ENCODE results near the gene SPATA31D1. TPM values are rescaled to one million over a fixed set of nuclear protein-coding genes. Genes with fewer than 3 reads are reported as not detected.

SPATA31D1 gene
- polyA plus RNA-seq, 10 donors = not detected

DNA sequence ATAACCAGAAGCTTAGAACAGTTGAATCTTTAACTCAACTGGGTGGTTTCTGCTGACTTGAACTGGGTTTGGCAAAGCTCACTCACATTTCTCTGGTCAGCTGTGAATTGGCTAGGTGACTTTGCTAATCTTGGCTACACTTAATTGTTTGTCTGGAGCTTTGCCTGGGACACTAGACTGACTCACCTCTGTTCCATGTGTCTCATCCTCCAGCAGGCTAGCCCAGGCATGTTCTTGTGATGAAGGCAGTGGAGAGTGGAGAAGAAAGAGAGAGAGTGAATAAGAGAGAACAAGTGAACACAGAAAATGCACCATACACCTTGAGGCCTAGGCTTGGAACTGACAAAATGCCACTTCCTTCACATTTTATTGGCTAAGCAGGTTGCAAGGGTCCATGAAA, 32.6 kb downstream of the SPATA31D1 start:
- DNase-seq = peak in 2 of 3 donors; percentile 25 to 74

DNA sequence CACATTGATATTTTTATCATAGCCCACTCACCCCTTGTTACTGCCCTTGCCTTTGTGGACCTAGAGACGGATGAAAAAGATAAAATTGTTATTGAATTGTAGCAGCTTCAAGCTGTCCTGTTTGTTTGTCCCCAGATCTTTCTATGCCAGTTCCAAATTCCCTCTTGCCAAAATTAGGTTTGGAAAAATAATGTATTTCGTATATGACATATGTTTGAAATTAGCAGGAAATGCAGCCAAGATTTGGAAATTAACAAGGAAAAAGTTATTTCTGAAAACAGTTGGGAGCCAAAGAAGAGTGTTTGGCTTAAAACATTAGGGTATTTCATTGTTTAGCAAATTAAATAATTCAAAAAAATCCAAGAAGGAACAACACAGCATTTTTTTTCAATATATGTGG, 33.5 kb downstream of the SPATA31D1 start:
- peak in 2 of 3 donors; percentile 24 to 41 for DNase-seq

DNA sequence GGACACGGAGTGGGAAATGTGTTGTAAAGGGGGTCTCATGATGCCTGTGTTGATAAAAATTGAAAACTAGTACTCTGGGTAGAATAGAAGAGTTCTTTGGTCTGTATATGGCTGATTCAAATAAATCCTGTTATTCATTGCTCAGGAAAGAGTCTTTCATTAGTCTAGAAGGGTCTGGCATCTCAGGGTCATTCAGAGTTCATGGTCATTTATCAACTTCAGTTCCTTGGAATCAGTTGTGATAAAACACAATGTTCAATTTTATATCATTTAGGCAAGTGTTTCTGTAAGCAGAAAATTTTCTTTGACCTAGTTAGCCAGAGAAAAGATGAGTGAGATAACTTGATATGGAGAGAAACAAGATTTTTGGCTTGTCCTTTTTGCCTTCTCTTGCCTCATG, 36.3 kb downstream of the SPATA31D1 start:
- DNase-seq = no peak

DNA sequence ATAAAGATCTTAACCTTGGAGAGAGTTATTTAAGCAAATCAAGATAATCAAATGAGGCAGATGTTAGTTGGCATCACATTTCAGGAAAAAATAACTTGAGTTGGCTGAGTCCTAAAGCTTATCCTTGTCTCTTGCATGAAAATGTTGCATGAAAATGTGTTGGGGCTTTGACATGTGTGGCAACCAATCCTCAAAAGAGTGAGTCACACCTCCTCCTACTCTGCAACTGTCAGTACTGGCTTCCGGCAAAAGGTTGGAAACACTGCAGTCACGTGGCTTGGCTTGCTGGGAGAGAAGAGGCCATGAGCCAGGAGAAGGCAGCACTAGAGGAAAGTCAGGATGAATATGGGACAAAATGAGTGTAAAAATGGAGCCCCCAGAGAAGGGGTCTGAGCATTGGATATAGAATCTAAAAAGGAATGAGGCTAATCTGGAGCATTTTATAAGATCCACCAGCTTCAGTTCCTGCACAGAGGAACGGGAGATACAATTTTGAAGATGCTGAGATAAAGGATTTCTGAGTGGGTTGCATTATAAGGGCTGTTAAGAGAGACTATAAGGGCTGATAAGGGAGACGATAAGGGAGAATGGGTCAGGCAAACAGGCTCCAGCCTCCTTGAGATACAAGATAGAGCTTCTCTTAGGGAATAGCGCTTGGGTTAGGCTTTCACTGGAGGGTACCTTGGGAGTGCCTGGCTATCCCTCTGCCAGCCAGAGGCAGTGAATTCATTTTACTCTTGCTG, 43.1 kb downstream of the SPATA31D1 start:
- peak; percentile 24 to 61 (median 39) for DNase-seq

DNA sequence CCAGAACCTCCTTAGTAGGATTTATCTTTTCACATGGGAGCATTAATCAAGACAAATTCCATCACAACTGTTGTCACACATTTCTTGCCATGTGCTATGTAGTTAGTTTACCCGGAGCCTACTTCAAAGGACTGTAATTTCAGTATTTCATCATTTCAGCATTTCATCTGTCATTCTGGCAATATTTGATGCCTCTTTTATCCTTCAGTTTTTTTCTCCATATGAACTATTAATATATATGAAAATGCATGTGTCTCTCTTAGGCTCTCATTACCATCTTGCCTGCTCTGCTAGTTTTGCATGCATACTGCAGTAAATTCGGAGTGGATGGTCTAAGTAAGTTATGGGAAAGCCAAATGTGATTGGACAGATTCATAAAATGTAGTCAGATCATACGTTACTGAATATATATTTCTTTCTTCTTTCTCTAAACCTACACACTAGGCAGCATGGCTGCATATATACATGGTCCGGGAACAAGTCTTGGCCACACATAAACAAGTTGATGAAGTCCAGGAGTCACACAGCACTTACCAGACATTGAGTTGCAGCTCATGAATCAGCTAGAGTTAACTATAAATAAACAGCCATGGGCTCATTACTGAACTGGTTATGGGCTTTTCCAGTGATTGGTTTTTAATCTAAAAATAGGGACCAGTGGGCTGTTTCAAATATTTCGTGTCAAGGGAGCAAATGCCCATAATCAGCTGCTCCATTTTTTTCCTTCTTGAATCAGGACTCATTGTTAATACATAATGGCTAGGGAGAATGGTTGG, 46.6 kb downstream of the SPATA31D1 start:
- DNase-seq = no peak

DNA sequence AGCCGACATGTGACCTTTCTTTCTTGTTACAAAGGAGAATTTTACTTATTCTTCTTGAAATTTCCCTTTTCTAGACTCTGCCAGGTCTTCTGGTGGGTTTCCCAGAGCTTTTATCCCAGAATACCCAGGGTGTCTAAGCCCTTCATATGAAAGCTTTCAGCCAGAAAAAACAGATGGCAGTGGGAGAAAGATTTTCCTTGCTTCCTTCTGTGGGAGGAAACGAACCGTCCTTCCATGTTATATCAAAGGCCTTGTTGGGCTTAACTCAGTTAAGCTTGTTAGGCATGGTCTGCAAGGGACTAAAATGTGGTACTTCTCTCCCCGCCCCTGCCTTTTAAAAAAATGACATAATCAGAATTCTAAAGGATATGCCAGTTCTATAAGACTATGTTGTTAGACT, 47.5 kb downstream of the SPATA31D1 start:
- no peak for DNase-seq

DNA sequence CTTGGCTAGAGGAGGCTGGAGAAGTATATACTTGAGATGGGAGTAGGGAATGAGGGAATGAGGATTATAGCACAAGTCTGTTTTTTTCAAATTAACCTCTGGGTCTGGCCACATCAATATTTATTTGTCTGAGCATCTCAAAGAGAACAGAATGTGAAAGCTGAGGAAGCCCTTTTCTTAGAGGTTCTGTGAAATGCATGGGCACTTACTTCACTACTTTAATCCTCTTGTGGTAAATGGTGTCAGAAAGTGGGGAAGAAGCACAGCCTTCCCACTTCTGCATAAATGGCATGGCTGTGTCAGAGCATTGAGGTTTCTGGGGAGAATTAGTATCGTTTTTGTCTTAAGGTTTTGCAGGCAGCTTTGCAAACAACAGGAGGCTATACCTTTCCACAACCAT, 48.6 kb downstream of the SPATA31D1 start:
- DNase-seq = no peak

DNA sequence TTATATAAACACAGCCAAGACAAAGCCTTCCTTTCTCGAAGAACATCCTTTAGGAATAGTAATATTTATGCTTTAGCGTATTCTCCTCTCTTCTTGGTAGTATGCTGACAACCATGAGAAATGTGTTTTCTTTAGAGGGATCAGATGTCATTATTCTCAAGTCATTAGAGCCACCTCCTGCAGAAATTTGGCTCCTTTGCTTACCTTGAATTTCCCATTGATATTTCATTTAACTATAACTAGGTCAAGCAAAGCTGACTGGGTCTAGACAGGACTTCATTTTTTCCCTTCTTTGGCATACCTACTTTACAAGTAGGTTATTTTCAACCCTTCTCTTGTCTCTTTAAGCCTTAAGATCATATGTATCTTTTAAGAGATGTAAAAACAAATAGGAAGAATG, 50.3 kb downstream of the SPATA31D1 start:
- no peak for DNase-seq

Other genes with a start within 250 kb of the SPATA31D1 start
- gene SPATA31D4, start 60.3 kb upstream of the SPATA31D1 start, polyA plus RNA-seq (ENCODE audit: insufficient read length in 10 of 10) = not detected
- gene SPATA31D3, start 45.3 kb upstream of the SPATA31D1 start, polyA plus RNA-seq (ENCODE audit: insufficient read length in 10 of 10) = not detected